CD4-positive, alpha-beta T cell treated with Interleukin-2 at 100 ng/mL for 4 hours (primary cell): Measurements from ENCODE around the gene SSTR3.
A peak's percentile ranks its signal among the peaks of the same experiment; 100 is the strongest.

Experiments
- DNase-seq: peaks from one replicate; pipeline ENCODE4 v3.0.0-alpha.2; 2020; ENCODE audit warnings: low spot score

SSTR3 gene

GRCh38 chr22:37166675-37167066, 45.6 kb downstream of the SSTR3 start:
- DNase-seq, result peak; percentile 87

- no peak for DNase-seq
Observed at GRCh38 chr22:37165940-37166674, 46.2 kb downstream of the SSTR3 start.

GRCh38 chr22:37165066-37165465, 47.2 kb downstream of the SSTR3 start:
- DNase-seq, result no peak

GRCh38 chr22:37164505-37164887, 47.8 kb downstream of the SSTR3 start:
- DNase-seq, result no peak

- DNase-seq, result peak; percentile 37
Observed at GRCh38 chr22:37163575-37164504, 48.4 kb downstream of the SSTR3 start.

- no peak for DNase-seq
Observed at GRCh38 chr22:37163096-37163489, 49.2 kb downstream of the SSTR3 start.

- DNase-seq, result peak; percentile 84
Observed at GRCh38 chr22:37162221-37163095, 49.8 kb downstream of the SSTR3 start.

GRCh38 chr22:37161443-37161842, 50.8 kb downstream of the SSTR3 start:
- DNase-seq, result no peak

GRCh38 chr22:37160027-37160426, 52.2 kb downstream of the SSTR3 start:
- no peak for DNase-seq

GRCh38 chr22:37158963-37159290, 53.4 kb downstream of the SSTR3 start:
- DNase-seq, result no peak

GRCh38 chr22:37157516-37158285, 54.6 kb downstream of the SSTR3 start:
- no peak for DNase-seq

- no peak for DNase-seq
Observed at GRCh38 chr22:37156686-37157435, 55.4 kb downstream of the SSTR3 start.

GRCh38 chr22:37155971-37156370, 56.3 kb downstream of the SSTR3 start:
- DNase-seq, result no peak

- DNase-seq, result no peak
Observed at GRCh38 chr22:37154925-37155712, 57.2 kb downstream of the SSTR3 start.
